Activated CD8-positive, alpha-beta memory T cell treated with anti-CD3 and anti-CD28 coated beads, Interleukin-2, amount 10 ng/mL, durations not matched to agents 7 days and 5 days (primary cell): ENCODE measurements around the gene PEX14. TPM values are rescaled to one million over a fixed set of nuclear protein-coding genes. Genes with fewer than 3 reads are reported as not detected.

Experiments
- ATAC-seq: fragments of 150-1000 bp; cut with Tn5 transposase; one replicate; pipeline ENCODE4 v1.10.0; 2021; ENCODE audit warnings: moderate library complexity
- CTCF ChIA-PET: fragments of 350-600 bp; sonication (Branson Sonifier 250); formaldehyde crosslinking; loops from one replicate; lab custom pipeline; 2021; ENCODE audit warnings: antibody characterized with exemption; lab: Charles Lee
- DNase-seq: peaks from one replicate; pipeline ENCODE4 v3.0.0-alpha.2; 2020
- H3K27ac Mint-ChIP-seq: one replicate; pipeline ENCODE4 v1.8.0; 2021; ENCODE audit warnings: mild to moderate bottlenecking, mixed read lengths
- H3K27me3 Mint-ChIP-seq: one replicate; pipeline ENCODE4 v1.8.0; 2021; ENCODE audit warnings: mixed read lengths
- H3K36me3 Mint-ChIP-seq: one replicate; pipeline ENCODE4 v1.8.0; 2021; ENCODE audit warnings: mild to moderate bottlenecking, mixed read lengths
- H3K4me1 Mint-ChIP-seq: one replicate; pipeline ENCODE4 v1.8.0; 2021; ENCODE audit warnings: mixed read lengths
- H3K4me3 Mint-ChIP-seq: one replicate; pipeline ENCODE4 v1.8.0; 2021; ENCODE audit warnings: mild to moderate bottlenecking, moderate library complexity, mixed read lengths
- H3K9me3 Mint-ChIP-seq: one replicate; pipeline ENCODE4 v1.8.0; 2022; ENCODE audit warnings: low read depth, mixed read lengths
- total RNA-seq, 2 experiments: library from RNA; stranded (reverse); gene quantifications; one replicate each; pipeline ENCODE4 v1.2.3, GENCODE V29; 2021

PEX14 gene
- total RNA-seq, 2 experiments from 2014 or later: 24.4 to 27.5 TPM

DNA sequence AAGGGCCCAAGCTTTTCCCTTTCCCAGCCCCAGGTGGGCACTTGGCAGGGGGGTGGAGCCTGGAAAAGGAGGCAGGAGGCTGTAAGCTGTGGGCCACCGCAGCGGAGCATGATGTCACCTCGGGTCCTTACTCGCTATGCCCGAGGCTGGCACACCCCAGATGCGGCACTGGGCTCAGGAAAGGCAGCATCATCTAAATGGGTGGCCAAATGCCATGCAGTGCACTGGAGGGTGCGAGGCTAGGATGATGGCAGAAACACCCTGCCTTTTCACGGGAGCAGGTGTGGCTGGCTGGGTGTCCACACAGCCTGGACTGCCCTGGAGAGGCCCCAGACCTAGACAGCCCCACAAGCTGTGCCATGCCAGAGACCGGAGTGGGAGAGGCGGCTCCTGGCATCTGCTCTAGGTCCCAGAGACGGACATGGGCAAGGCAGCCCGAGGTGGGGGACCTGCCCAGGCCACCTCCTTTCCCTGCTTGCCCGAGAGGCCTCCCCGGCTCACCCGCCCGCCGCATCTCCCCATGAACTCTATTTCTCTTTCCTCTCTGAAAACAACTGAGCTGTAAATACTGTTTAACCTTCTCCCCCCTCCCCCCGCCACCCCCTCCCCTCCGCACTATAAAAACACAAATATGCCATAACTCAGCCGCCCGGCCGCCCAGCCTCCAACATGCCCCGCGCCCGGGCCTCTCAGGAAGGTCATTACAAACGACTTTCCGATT, 197.0 kb downstream of the PEX14 start:
- no peak overlapping the region for H3K27ac Mint-ChIP-seq
- H3K36me3 Mint-ChIP-seq: no peaks in the 10 kb centered on the region
- CTCF ChIA-PET: no interaction called here
- no peak for ATAC-seq
- H3K4me1 Mint-ChIP-seq: no peaks in the 10 kb centered on the region
- no peaks in the 10 kb centered on the region for H3K27me3 Mint-ChIP-seq
- DNase-seq: no peak
- H3K4me3 Mint-ChIP-seq: no peak overlapping the region
- no peaks in the 10 kb centered on the region for H3K9me3 Mint-ChIP-seq

GRCh38 chr1:10672343-10673050, 197.7 kb downstream of the PEX14 start:
- Mint-ChIP-seq H3K9me3 (no peaks in the 10 kb centered on the region), H3K4me3 (no peak overlapping the region), H3K27ac (no peak overlapping the region), H3K27me3 (no peaks in the 10 kb centered on the region), H3K4me1 (no peaks in the 10 kb centered on the region), H3K36me3 (no peaks in the 10 kb centered on the region)
- CTCF ChIA-PET: no interaction called here
- DNase-seq (no peak), ATAC-seq (no peak)

DNA sequence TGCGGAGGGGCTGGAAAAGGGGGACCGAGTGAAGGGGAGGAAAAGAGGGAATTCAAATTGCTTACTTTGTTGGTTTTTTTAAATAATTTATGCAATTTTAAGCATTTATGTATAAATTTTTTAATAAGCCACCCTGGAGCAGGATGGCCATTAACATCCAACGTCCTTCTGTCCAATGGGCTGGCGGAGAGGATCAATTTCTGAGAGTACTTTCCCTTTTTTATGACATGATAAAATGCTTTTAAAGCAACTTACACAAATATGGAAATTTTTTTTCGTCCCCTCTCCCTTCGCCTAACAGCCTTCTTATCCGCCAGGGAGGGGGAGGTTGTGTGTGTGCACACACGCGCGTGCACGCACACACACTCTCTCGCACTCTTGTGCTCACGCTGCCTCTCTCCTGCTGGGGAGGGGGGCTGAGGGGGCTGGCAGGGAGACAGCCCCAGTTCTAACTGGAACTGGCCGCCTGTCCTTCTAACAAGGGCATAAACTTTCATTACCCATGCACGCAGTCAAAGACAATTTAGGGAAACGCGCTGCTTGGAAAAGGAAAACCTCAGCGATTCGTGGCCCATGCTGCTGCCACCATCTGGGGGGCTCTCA, 198.5 kb downstream of the PEX14 start:
- no peak for ATAC-seq
- CTCF ChIA-PET: no interaction called here
- H3K36me3 Mint-ChIP-seq: no peaks in the 10 kb centered on the region

GRCh38 chr1:10674222-10674621, 199.5 kb downstream of the PEX14 start:
- no peak for DNase-seq
- H3K4me3 Mint-ChIP-seq: no peak overlapping the region
- H3K36me3 Mint-ChIP-seq: no peaks in the 10 kb centered on the region
- no peak overlapping the region for H3K27ac Mint-ChIP-seq
- no peaks in the 10 kb centered on the region for H3K27me3 Mint-ChIP-seq
- no peaks in the 10 kb centered on the region for H3K9me3 Mint-ChIP-seq
- no peak for ATAC-seq
- CTCF ChIA-PET: no interaction called here
- no peaks in the 10 kb centered on the region for H3K4me1 Mint-ChIP-seq

More for the DNA sequence above, 198.5 kb downstream of the PEX14 start:
- no peak overlapping the region for H3K27ac Mint-ChIP-seq
- H3K9me3 Mint-ChIP-seq: no peaks in the 10 kb centered on the region
- DNase-seq: no peak
- no peaks in the 10 kb centered on the region for H3K4me1 Mint-ChIP-seq
- no peak overlapping the region for H3K4me3 Mint-ChIP-seq
- H3K27me3 Mint-ChIP-seq: no peaks in the 10 kb centered on the region

GRCh38 chr1:10674700-10675609, 200.2 kb downstream of the PEX14 start:
- DNase-seq (no peak), ATAC-seq (no peak)
- no peaks in the 10 kb centered on the region for H3K9me3 Mint-ChIP-seq
- H3K36me3 Mint-ChIP-seq: no peaks in the 10 kb centered on the region
- no peak overlapping the region for H3K4me3 Mint-ChIP-seq
- no peaks in the 10 kb centered on the region for H3K27me3 Mint-ChIP-seq
- H3K27ac Mint-ChIP-seq: no peak overlapping the region
- CTCF ChIA-PET: interaction anchor here (0.8 kb wide), 1 partner anchor 168 kb away, joined by 3 read pairs; no protein-coding TSS in a partner anchor
- no peaks in the 10 kb centered on the region for H3K4me1 Mint-ChIP-seq

DNA sequence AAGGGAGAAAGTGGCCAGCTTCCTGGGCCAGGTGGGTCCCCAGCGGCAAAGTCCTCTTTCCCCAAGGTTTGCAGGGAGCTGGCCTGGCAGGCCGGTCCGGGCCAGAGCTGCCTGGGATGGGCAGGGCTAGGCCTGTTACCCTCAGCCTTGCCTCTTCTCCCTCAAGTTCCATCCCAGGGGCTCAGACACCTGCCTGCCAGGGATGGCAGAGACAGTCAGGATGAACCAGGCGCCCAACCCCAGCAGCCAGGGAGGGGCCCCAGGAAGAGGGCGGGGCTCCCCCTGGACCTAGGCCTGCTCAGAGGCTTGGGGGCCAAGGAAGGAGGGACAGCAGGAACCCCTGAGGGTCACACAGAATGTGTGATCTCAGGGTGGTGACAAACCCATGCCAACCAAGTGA, 201.1 kb downstream of the PEX14 start:
- Mint-ChIP-seq H3K27me3 (no peaks in the 10 kb centered on the region), H3K4me1 (no peaks in the 10 kb centered on the region), H3K9me3 (no peaks in the 10 kb centered on the region)

DNA sequence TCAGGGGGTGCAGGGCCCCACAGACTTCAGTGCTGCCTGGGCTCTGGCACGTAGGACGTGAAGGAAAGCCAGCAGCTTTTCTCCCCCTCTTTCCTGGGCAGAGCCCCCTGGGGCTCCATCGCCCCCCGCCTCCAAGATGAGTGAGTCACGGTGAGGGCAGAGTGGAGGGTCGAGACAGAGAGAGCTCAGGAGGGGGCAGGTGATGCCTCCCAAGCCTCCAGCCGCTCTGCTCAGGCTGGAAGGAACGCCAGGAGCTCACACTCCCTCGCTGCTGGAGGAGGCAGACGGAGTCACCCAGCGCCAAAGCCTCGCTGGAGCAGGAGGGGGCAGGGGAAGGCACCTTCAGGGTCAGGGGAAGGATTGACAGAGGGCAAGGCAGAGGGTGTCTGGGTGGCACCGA, 202.2 kb downstream of the PEX14 start:
- H3K4me3 Mint-ChIP-seq: no peak overlapping the region
- H3K4me1 Mint-ChIP-seq: no peaks in the 10 kb centered on the region
- no peaks in the 10 kb centered on the region for H3K36me3 Mint-ChIP-seq
- H3K27me3 Mint-ChIP-seq: no peaks in the 10 kb centered on the region
- CTCF ChIA-PET: no interaction called here
- no peak overlapping the region for H3K27ac Mint-ChIP-seq
- DNase-seq (no peak), ATAC-seq (no peak)
- H3K9me3 Mint-ChIP-seq: no peaks in the 10 kb centered on the region

More for the DNA sequence above, 201.1 kb downstream of the PEX14 start:
- no peaks in the 10 kb centered on the region for H3K36me3 Mint-ChIP-seq
- ATAC-seq (no peak), DNase-seq (no peak)
- no peak overlapping the region for H3K4me3 Mint-ChIP-seq
- H3K27ac Mint-ChIP-seq: no peak overlapping the region
- CTCF ChIA-PET: interaction anchor here (0.8 kb wide), 1 partner anchor 168 kb away, joined by 3 read pairs; no protein-coding TSS in a partner anchor

DNA sequence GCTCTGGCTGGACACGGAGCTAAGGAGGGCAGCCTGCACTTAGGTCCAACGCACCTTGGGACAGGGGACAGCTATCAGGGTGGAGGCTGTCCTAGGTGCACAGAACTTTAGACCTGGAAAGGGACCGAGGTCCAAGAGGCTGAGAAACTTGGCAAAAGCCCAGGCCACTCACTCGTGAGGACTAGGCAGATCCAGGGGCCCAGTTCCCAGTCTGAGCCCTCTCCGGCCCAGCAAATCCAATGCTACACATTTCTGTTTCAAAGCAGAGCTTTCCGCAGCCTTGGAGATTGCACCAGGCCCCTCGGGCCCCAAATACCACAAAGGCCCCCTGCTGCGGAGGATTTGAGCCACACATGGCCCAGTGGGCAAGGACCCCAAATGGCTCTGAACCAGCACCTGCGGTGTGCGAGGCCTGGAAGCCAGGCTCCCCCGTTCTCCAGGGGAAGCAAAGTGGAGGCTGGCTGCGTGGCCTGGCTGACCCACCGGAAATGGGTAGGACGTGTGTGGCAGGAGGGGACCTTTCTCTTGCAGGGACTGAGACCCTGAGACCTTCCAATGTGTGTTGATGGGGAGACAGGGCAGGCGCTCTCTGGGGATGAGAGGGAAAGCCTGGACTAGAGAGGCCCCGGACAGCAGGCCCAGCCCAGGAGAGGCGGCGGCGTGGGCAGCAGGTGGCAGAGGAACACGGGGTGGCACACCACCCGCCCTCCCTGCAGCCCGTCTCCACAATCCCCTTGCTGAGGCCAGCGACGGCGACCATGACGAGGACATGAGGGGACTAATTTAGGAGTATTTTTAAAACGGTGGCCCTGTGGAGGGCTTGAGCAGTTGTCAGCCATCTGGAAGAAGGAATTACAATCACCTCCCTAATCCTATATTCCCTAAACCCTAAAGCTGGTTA, 203.0 kb downstream of the PEX14 start:
- Mint-ChIP-seq H3K27ac (no peak overlapping the region), H3K9me3 (no peaks in the 10 kb centered on the region), H3K4me1 (no peaks in the 10 kb centered on the region), H3K27me3 (no peaks in the 10 kb centered on the region), H3K4me3 (no peak overlapping the region), H3K36me3 (no peaks in the 10 kb centered on the region)
- DNase-seq: no peak
- no peak for ATAC-seq
- CTCF ChIA-PET: interaction anchor here (0.6 kb wide), 1 partner anchor 174 kb away, joined by 3 read pairs; no protein-coding TSS in a partner anchor

DNA sequence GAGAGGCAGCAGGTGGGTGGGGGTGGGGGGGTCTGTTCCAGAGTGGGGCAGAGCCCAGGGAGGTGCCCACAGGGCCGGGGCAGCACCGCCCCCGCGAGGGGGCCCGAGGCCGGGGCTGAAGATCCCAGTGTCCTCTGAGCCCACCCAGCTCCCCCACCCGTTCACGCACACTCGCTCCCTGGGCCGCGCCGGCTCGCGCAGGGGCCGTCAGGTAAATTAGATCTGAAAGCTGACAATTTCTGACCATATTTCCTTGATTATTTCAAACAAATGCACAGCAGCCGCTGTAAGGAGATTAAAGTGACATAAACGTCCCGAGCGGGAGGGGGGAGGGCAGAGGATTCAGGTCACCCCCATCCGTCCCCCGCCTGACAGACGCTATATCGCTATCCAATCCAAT, 203.7 kb downstream of the PEX14 start:
- no peak for ATAC-seq
- H3K36me3 Mint-ChIP-seq: no peaks in the 10 kb centered on the region
- H3K4me3 Mint-ChIP-seq: no peak overlapping the region
- DNase-seq: no peak
- no peaks in the 10 kb centered on the region for H3K9me3 Mint-ChIP-seq
- CTCF ChIA-PET: no interaction called here
- H3K27me3 Mint-ChIP-seq: no peaks in the 10 kb centered on the region
- no peak overlapping the region for H3K27ac Mint-ChIP-seq
- H3K4me1 Mint-ChIP-seq: no peaks in the 10 kb centered on the region

- no peaks in the 10 kb centered on the region for H3K27me3 Mint-ChIP-seq
- no peaks in the 10 kb centered on the region for H3K36me3 Mint-ChIP-seq
- DNase-seq: no peak
- H3K9me3 Mint-ChIP-seq: no peaks in the 10 kb centered on the region
- ATAC-seq: no peak
- H3K4me1 Mint-ChIP-seq: no peaks in the 10 kb centered on the region
- no peak overlapping the region for H3K4me3 Mint-ChIP-seq
- CTCF ChIA-PET: no interaction called here
- H3K27ac Mint-ChIP-seq: no peak overlapping the region
These were observed 204.1 kb downstream of the PEX14 start for GRCh38 chr1:10678852-10679251.

- peak; percentile 42 for ATAC-seq
- H3K4me1 Mint-ChIP-seq: no peaks in the 10 kb centered on the region
- no peaks in the 10 kb centered on the region for H3K9me3 Mint-ChIP-seq
- DNase-seq: no peak
- no peak overlapping the region for H3K27ac Mint-ChIP-seq
- no peaks in the 10 kb centered on the region for H3K27me3 Mint-ChIP-seq
- H3K36me3 Mint-ChIP-seq: no peaks in the 10 kb centered on the region
- H3K4me3 Mint-ChIP-seq: no peak overlapping the region
- CTCF ChIA-PET: no interaction called here
These were observed 204.9 kb downstream of the PEX14 start for GRCh38 chr1:10679496-10680220.
